H1 (cell line): Measurements from ENCODE around the gene MOB2. TPM values are rescaled to one million over a fixed set of nuclear protein-coding genes. Genes with fewer than 3 reads are reported as not detected.
A peak's percentile ranks its signal among the peaks of the same experiment; 100 is the strongest.

Experiments used
- CTCF ChIA-PET: fragments of 300-600 bp; sonication (Branson Sonifier 250); formaldehyde crosslinking; loops from one replicate; lab custom pipeline; 2021; ENCODE audit not compliant: partially characterized antibody; lab: Charles Lee
- POLR2A ChIA-PET: fragments of 300-600 bp; sonication (Branson Sonifier 250); formaldehyde crosslinking; loops from one replicate; lab custom pipeline; 2021; ENCODE audit warnings: inconsistent platforms; ENCODE audit not compliant: partially characterized antibody; lab: Charles Lee
- DNase-seq, 2 experiments: peaks; one replicate each; pipeline versions ENCODE4 v3.0.0 to v3.0.0-alpha.2; 2010 to 2022; ENCODE audit warnings: low spot score in 2 of 2, low read depth in 1 of 2, mixed read lengths in 1 of 2
- FAIRE-seq: peaks from 2 replicates; lab custom pipeline; 2011; peaks lifted over from hg19 to GRCh38; lab: Jason Lieb, UNC
- H2AFZ ChIP-seq: 2 replicates; pipeline ENCODE4 v1.8.1; 2012; ENCODE audit warnings: low read length, inconsistent platforms
- H2AK5ac ChIP-seq: 2 replicates; pipeline ENCODE4 v1.6.1; 2013; ENCODE audit warnings: low read depth, low read length
- H2BK120ac ChIP-seq: replicated peaks from 2 replicates; pipeline ENCODE3; 2013; ENCODE audit warnings: low read depth, low read length, inconsistent platforms
- H2BK12ac ChIP-seq: 2 replicates; pipeline ENCODE4 v1.6.1; 2013; ENCODE audit warnings: low read depth, low read length
- H2BK15ac ChIP-seq: 2 replicates; pipeline ENCODE4 v1.6.1; 2013; ENCODE audit warnings: low read length
- H2BK20ac ChIP-seq: 2 replicates; pipeline ENCODE4 v1.6.1; 2013; ENCODE audit warnings: low read length
- H2BK5ac ChIP-seq: 2 replicates; pipeline ENCODE4 v1.6.1; 2013; ENCODE audit warnings: low read depth, low read length
- H3K14ac ChIP-seq: 2 replicates; pipeline ENCODE4 v1.6.1; 2013; ENCODE audit warnings: inconsistent platforms; ENCODE audit not compliant: insufficient read length
- H3K18ac ChIP-seq: 2 replicates; pipeline ENCODE4 v1.6.1; 2013; ENCODE audit warnings: low read length; ENCODE audit errors: extremely low read depth
- H3K23ac ChIP-seq: 2 replicates; pipeline ENCODE4 v1.6.1; 2013; ENCODE audit warnings: inconsistent platforms; ENCODE audit not compliant: insufficient read length
- H3K23me2 ChIP-seq: 2 replicates; pipeline ENCODE4 v1.6.1; 2013; ENCODE audit warnings: low read depth, low read length
- H3K27ac ChIP-seq: 2 replicates; pipeline ENCODE4 v1.6.1; 2011; ENCODE audit warnings: low read depth, low read length, inconsistent platforms
- H3K27me3 ChIP-seq, 4 experiments: replicated peaks in 1 of 4; 1 replicate in 1 of 4; 2 replicates in 3 of 4; pipeline versions ENCODE4 v1.6.1 to v1.8.1; 2011 to 2013; ENCODE audit warnings: low read length in 3 of 4, mild to moderate bottlenecking in 3 of 4, inconsistent platforms in 2 of 4, mixed read lengths in 2 of 4, moderate library complexity in 1 of 4; ENCODE audit not compliant: control insufficient read depth in 3 of 4, insufficient read depth in 3 of 4; ENCODE audit errors: extremely low read depth in 1 of 4
- H3K36me3 ChIP-seq, 4 experiments: 2 replicates each; pipeline versions ENCODE4 v1.6.1 to v1.8.1; 2011 to 2013; ENCODE audit warnings: mild to moderate bottlenecking in 4 of 4, low read length in 3 of 4, moderate library complexity in 2 of 4, control low read depth in 1 of 4, inconsistent platforms in 1 of 4; ENCODE audit not compliant: insufficient read depth in 4 of 4, control insufficient read depth in 2 of 4
- H3K4ac ChIP-seq: replicated peaks from 2 replicates; pipeline ENCODE3; 2013; ENCODE audit warnings: low read length, low read depth, mixed read lengths, inconsistent platforms; ENCODE audit not compliant: insufficient read length
- H3K4me1 ChIP-seq, 4 experiments: replicated peaks in 1 of 4; 1 replicate in 1 of 4; 2 replicates in 3 of 4; pipeline versions ENCODE4 v1.6.1 to v1.8.1; 2011 to 2013; ENCODE audit warnings: low read length in 3 of 4, inconsistent platforms in 2 of 4, mixed read lengths in 1 of 4; ENCODE audit not compliant: insufficient read depth in 4 of 4, control insufficient read depth in 3 of 4
- H3K4me2 ChIP-seq, 2 experiments: 2 replicates each; pipeline versions ENCODE4 v1.6.1 to v1.8.1; 2011 to 2013; ENCODE audit warnings: low read depth in 2 of 2, low read length in 2 of 2, control low read depth in 1 of 2, inconsistent platforms in 1 of 2, mild to moderate bottlenecking in 1 of 2; ENCODE audit not compliant: insufficient read depth in 1 of 2
- H3K4me3 ChIP-seq, 4 experiments: fragments of 200-600, 300-600 bp in 1 of 4; sonication (generic), shearing (Covaris generic), sonication (Bioruptor Twin) in 1 of 4; 2 replicates each; pipeline versions ENCODE4 v1.5.1 to v1.8.1; 2011 to 2016; ENCODE audit warnings: low read length in 4 of 4, low read depth in 3 of 4, control low read depth in 2 of 4, inconsistent platforms in 2 of 4, mild to moderate bottlenecking in 2 of 4, mixed read lengths in 1 of 4, moderate library complexity in 1 of 4; ENCODE audit not compliant: insufficient read depth in 2 of 4; ENCODE audit errors: extremely low read depth in 1 of 4
- H3K56ac ChIP-seq: replicated peaks from 2 replicates; pipeline ENCODE3; 2013; ENCODE audit warnings: low read depth, mild to moderate bottlenecking, mixed read lengths, low read length, inconsistent platforms; ENCODE audit not compliant: insufficient read length
- H3K79me1 ChIP-seq: 2 replicates; pipeline ENCODE4 v1.6.1; 2013; ENCODE audit warnings: low read depth, low read length, control low read depth
- H3K79me2 ChIP-seq, 2 experiments: 2 replicates each; pipeline versions ENCODE4 v1.6.1 to v1.8.1; 2012 to 2013; ENCODE audit warnings: low read length in 2 of 2, mild to moderate bottlenecking in 2 of 2, inconsistent platforms in 1 of 2; ENCODE audit not compliant: insufficient read depth in 2 of 2, control insufficient read depth in 1 of 2
- H3K9ac ChIP-seq, 4 experiments: replicated peaks in 1 of 4; 1 replicate in 1 of 4; 2 replicates in 3 of 4; pipeline versions ENCODE4 v1.6.1 to v1.8.1; 2011 to 2013; ENCODE audit warnings: low read depth in 3 of 4, low read length in 3 of 4, control low read depth in 2 of 4, mild to moderate bottlenecking in 2 of 4, moderate library complexity in 2 of 4, inconsistent platforms in 1 of 4; ENCODE audit errors: extremely low read depth in 1 of 4
- H3K9me3 ChIP-seq, 2 experiments: 2 replicates each; pipeline versions ENCODE4 v1.6.1 to v1.8.1; 2012 to 2013; ENCODE audit warnings: mild to moderate bottlenecking in 2 of 2, moderate library complexity in 2 of 2, control low read depth in 1 of 2, inconsistent platforms in 1 of 2, low read depth in 1 of 2, low read length in 1 of 2, mixed read lengths in 1 of 2; ENCODE audit not compliant: insufficient read depth in 2 of 2
- H4K20me1 ChIP-seq, 2 experiments: replicated peaks in 1 of 2; 2 replicates each; pipeline versions ENCODE3 to v1.8.1; 2011 to 2013; ENCODE audit warnings: inconsistent platforms in 2 of 2, low read length in 2 of 2, mild to moderate bottlenecking in 1 of 2; ENCODE audit not compliant: insufficient read depth in 2 of 2, control insufficient read depth in 1 of 2
- H4K5ac ChIP-seq: 2 replicates; pipeline ENCODE4 v1.6.1; 2013; ENCODE audit warnings: low read length, low read depth, mixed read lengths, inconsistent platforms; ENCODE audit not compliant: insufficient read length
- H4K8ac ChIP-seq: 2 replicates; pipeline ENCODE4 v1.8.0; 2013; ENCODE audit warnings: mild to moderate bottlenecking, moderate library complexity, low read length, inconsistent platforms; ENCODE audit not compliant: insufficient read depth; ENCODE audit errors: extremely low read depth
- H4K91ac ChIP-seq: replicated peaks from 2 replicates; pipeline ENCODE3; 2013; ENCODE audit warnings: low read length, mixed read lengths, inconsistent platforms; ENCODE audit not compliant: insufficient read length
- CTCF ChIP-seq, 3 experiments: IDR thresholded peaks; 1 replicate in 2 of 3; 2 replicates in 1 of 3; pipeline versions ENCODE4 v1.5.1 to v1.6.1; 2011; ENCODE audit warnings: low read length in 3 of 3, mild to moderate bottlenecking in 3 of 3, inconsistent platforms in 2 of 3, low read depth in 1 of 3, moderate library complexity in 1 of 3; ENCODE audit not compliant: insufficient read depth in 1 of 3; ENCODE audit errors: control extremely low read depth in 1 of 3
- NANOG ChIP-seq: IDR thresholded peaks from 2 replicates; pipeline ENCODE4 v1.6.1; 2011; ENCODE audit warnings: low read length, low read depth, mild to moderate bottlenecking, inconsistent platforms; ENCODE audit not compliant: insufficient read depth, poor library complexity, severe bottlenecking
- WGBS, 2 experiments: shearing (Covaris generic) in 1 of 2; methylation state at CpG; one replicate each; pipeline versions ENCODE4 v1.1.6 to v1.1.7; 2013 to 2015; ENCODE audit warnings: low lambda C conversion rate in 2 of 2, mixed read lengths in 2 of 2, inconsistent platforms in 1 of 2, low coverage in 1 of 2, missing lambda C conversion rate in 1 of 2; ENCODE audit not compliant: insufficient replicate concordance in 2 of 2, insufficient coverage in 1 of 2, insufficient read length in 1 of 2; ENCODE audit errors: extremely low coverage in 1 of 2, missing lambda C conversion rate in 1 of 2; 5-methylcytosine and 5-hydroxymethylcytosine counted together
- polyA plus RNA-seq, 7 experiments: library from polyadenylated mRNA; depleted of rRNA in 3 of 7; stranded (reverse) in 5 of 7; unstranded in 2 of 7; fragments of >200 nt in 5 of 7; fragments of 200-250 nt in 2 of 7; gene quantifications; 1 replicate in 5 of 7; 2 replicates in 1 of 7; 4 replicates in 1 of 7; pipeline versions ENCODE4 v1.2.1 to v1.2.3, GENCODE V29; 2011 to 2013; ENCODE audit warnings: missing spikeins in 2 of 7, mixed read lengths in 2 of 7
- total RNA-seq: library from RNA; stranded (reverse); fragmentation: NEBNext Ultra II Directional; extraction: Animal tissue kit (Norgen Biotek cat#: 25700); gene quantifications from 2 replicates; pipeline ENCODE4 v1.2.1, GENCODE V29; 2021

Gene MOB2
- total and polyA plus RNA-seq, 2 of the 8 experiments (the other 6 are each of a cell fraction or from before 2014, with no cell fraction given), result 18.6 to 28.2 TPM

GRCh38 chr11:1516273-1517067, 29.9 kb upstream of the MOB2 start:
- H2BK12ac ChIP-seq, result no peak overlapping the region
- FAIRE-seq (no peak), DNase-seq (no peak)
- H4K5ac ChIP-seq, result no peak overlapping the region
- H2AFZ ChIP-seq, result no peak overlapping the region
- no peak overlapping the region for H2BK15ac ChIP-seq
- H3K27ac ChIP-seq, result no peak overlapping the region
- H3K56ac ChIP-seq, result no peak overlapping the region
- peaks cover 0 to 20% of the 10 kb centered on the region in 2 experiments; a peak in 1 of 4 replicates for H3K79me2 ChIP-seq
- no peak overlapping the region for H2BK5ac ChIP-seq
- H3K4me3 ChIP-seq, result no peak overlapping the region
- H3K9me3 ChIP-seq, result no peaks in the 10 kb centered on the region
- H3K4me1 ChIP-seq, result peaks cover 0 to 9% (median 8%) of the 10 kb centered on the region in 4 experiments; a peak in 6 of 7 replicates
- 86% methylated on average over 17 of the region's 19 CpGs; no CpG with 5 or more reads in 1 of the 2 experiments for WGBS, 2 experiments
- H3K27me3 ChIP-seq, result no peaks in the 10 kb centered on the region
- no peaks in the 10 kb centered on the region for H3K36me3 ChIP-seq
- no peaks in the 10 kb centered on the region for H3K23me2 ChIP-seq
- POLR2A ChIA-PET, result no interaction called here
- peaks cover 13% of the 10 kb centered on the region; the same call in 1 of the 2 replicates for H3K79me1 ChIP-seq
- CTCF ChIA-PET, result interaction anchor here (0.7 to 3.8 kb wide), 23 partner anchors 9 to 223 kb away, joined by 3 to 21 read pairs (median 4); no protein-coding TSS in a partner anchor
- no peak overlapping the region for H2BK20ac ChIP-seq
- H3K4me2 ChIP-seq, result no peak overlapping the region
- H2AK5ac ChIP-seq, result no peak overlapping the region
- H2BK120ac ChIP-seq, result no peak overlapping the region
- H3K4ac ChIP-seq, result no peak overlapping the region
- H4K8ac ChIP-seq, result no peak overlapping the region
- H3K14ac ChIP-seq, result no peak overlapping the region
- peaks cover 12 to 25% of the 10 kb centered on the region in 2 experiments for H4K20me1 ChIP-seq
- no peak overlapping the region for H3K18ac ChIP-seq
- no peak overlapping the region for H3K9ac ChIP-seq
- TF ChIP-seq CTCF (IDR thresholded peaks at IDR 0.05; ENCODE audit: control extremely low read depth in 1 of 3, insufficient read depth in 1 of 3, low read depth in 1 of 3, low read length in 3 of 3), result peak in 1 of 3 experiments; percentile 8; a peak in 2 of 4 replicates
- TF ChIP-seq NANOG, result no peak
- H3K23ac ChIP-seq, result no peak overlapping the region
- no peak overlapping the region for H4K91ac ChIP-seq
